GM19328 (cell line): ENCODE measurements around the gene MRGPRX2.

Experiments used
- ATAC-seq: cut with Tn5 transposase; IDR thresholded peaks from one replicate; pipeline ENCODE4 v1.9.1; 2021; ENCODE audit warnings: mild to moderate bottlenecking, moderate library complexity; ENCODE audit not compliant: unreplicated experiment

The MRGPRX2 gene

GRCh38 chr11:19076744-19077589, 16.4 kb upstream of the MRGPRX2 start:
- ATAC-seq: peak; percentile 58

- ATAC-seq: no peak
These were observed 15.1 kb upstream of the MRGPRX2 start for GRCh38 chr11:19075636-19076035.

GRCh38 chr11:19073454-19074415, 13.2 kb upstream of the MRGPRX2 start:
- ATAC-seq: no peak

- no peak for ATAC-seq
These were observed 11.9 kb upstream of the MRGPRX2 start for GRCh38 chr11:19072464-19072863.

GRCh38 chr11:19071255-19071654, 10.7 kb upstream of the MRGPRX2 start:
- peak; percentile 93 for ATAC-seq

- no peak for ATAC-seq
These were observed 684 bp downstream of the MRGPRX2 start for GRCh38 chr11:19059833-19060232.

GRCh38 chr11:19055905-19056304, 4.6 kb downstream of the MRGPRX2 start:
- ATAC-seq: no peak

GRCh38 chr11:19055016-19055415, 5.5 kb downstream of the MRGPRX2 start:
- ATAC-seq: no peak

- no peak for ATAC-seq
These were observed 6.6 kb downstream of the MRGPRX2 start for GRCh38 chr11:19053909-19054308.

GRCh38 chr11:19050281-19050680, 10.2 kb downstream of the MRGPRX2 start:
- no peak for ATAC-seq

- no peak for ATAC-seq
These were observed 11.2 kb downstream of the MRGPRX2 start for GRCh38 chr11:19049351-19049750.

- no peak for ATAC-seq
These were observed 20.5 kb downstream of the MRGPRX2 start for GRCh38 chr11:19040051-19040450.

GRCh38 chr11:19039409-19039808, 21.1 kb downstream of the MRGPRX2 start:
- ATAC-seq: no peak

GRCh38 chr11:19032990-19033389, 27.5 kb downstream of the MRGPRX2 start:
- no peak for ATAC-seq

- no peak for ATAC-seq
These were observed 32.5 kb downstream of the MRGPRX2 start for GRCh38 chr11:19027829-19028595.

- ATAC-seq: no peak
These were observed 33.7 kb downstream of the MRGPRX2 start for GRCh38 chr11:19026862-19027261.

- ATAC-seq: no peak
These were observed 34.8 kb downstream of the MRGPRX2 start for GRCh38 chr11:19025481-19026406.

- ATAC-seq: no peak
These were observed 39.7 kb downstream of the MRGPRX2 start for GRCh38 chr11:19020831-19021230.

- no peak for ATAC-seq
These were observed 41.6 kb downstream of the MRGPRX2 start for GRCh38 chr11:19018901-19019300.
